Type B pancreatic cell (in vitro differentiated cells): Measurements from ENCODE around the gene LRRC7. TPM values are rescaled to one million over a fixed set of nuclear protein-coding genes. Genes with fewer than 3 reads are reported as not detected.

Experiments
- DNase-seq: peaks from one replicate; pipeline ENCODE4 v3.0.0; 2021; ENCODE audit warnings: mixed read lengths; ENCODE audit not compliant: unreplicated experiment; ENCODE audit errors: extremely low spot score
- H3K27ac Mint-ChIP-seq: 2 replicates; pipeline ENCODE4 v1.8.0; 2021; ENCODE audit warnings: mild to moderate bottlenecking, mixed read lengths
- H3K27me3 Mint-ChIP-seq: 2 replicates; pipeline ENCODE4 v1.8.0; 2021; ENCODE audit warnings: mixed read lengths
- H3K36me3 Mint-ChIP-seq: 2 replicates; pipeline ENCODE4 v1.8.0; 2021; ENCODE audit warnings: mixed read lengths
- H3K4me1 Mint-ChIP-seq: one replicate; pipeline ENCODE4 v1.8.0; 2021; ENCODE audit warnings: mixed read lengths; ENCODE audit not compliant: unreplicated experiment
- H3K4me3 Mint-ChIP-seq: 2 replicates; pipeline ENCODE4 v1.8.0; 2021; ENCODE audit warnings: mild to moderate bottlenecking, mixed read lengths
- H3K9me3 Mint-ChIP-seq: 2 replicates; pipeline ENCODE4 v1.8.0; 2021; ENCODE audit warnings: mixed read lengths
- total RNA-seq: library from RNA; stranded (reverse); gene quantifications from 2 replicates; pipeline ENCODE4 v1.2.1, GENCODE V29; 2021; ENCODE audit warnings: low replicate concordance
- TF ChIP-seq, protein P1 (sequence below): fragments of 200-600 bp; sonication (generic); conservative IDR thresholded peaks from 2 replicates; pipeline ENCODE4 v1.5.0; 2021; ENCODE audit warnings: antibody characterized with exemption, mild to moderate bottlenecking

The LRRC7 gene
- total RNA-seq, 1 donor from 2014 or later: 2.8 TPM

- Mint-ChIP-seq H3K4me3 (no peak overlapping the region), H3K27ac (no peak overlapping the region), H3K27me3 (peaks cover under 1% of the 10 kb centered on the region), H3K9me3 (no peaks in the 10 kb centered on the region), H3K4me1 (no peaks in the 10 kb centered on the region), H3K36me3 (no peaks in the 10 kb centered on the region)
- TF ChIP-seq, protein P1, sequence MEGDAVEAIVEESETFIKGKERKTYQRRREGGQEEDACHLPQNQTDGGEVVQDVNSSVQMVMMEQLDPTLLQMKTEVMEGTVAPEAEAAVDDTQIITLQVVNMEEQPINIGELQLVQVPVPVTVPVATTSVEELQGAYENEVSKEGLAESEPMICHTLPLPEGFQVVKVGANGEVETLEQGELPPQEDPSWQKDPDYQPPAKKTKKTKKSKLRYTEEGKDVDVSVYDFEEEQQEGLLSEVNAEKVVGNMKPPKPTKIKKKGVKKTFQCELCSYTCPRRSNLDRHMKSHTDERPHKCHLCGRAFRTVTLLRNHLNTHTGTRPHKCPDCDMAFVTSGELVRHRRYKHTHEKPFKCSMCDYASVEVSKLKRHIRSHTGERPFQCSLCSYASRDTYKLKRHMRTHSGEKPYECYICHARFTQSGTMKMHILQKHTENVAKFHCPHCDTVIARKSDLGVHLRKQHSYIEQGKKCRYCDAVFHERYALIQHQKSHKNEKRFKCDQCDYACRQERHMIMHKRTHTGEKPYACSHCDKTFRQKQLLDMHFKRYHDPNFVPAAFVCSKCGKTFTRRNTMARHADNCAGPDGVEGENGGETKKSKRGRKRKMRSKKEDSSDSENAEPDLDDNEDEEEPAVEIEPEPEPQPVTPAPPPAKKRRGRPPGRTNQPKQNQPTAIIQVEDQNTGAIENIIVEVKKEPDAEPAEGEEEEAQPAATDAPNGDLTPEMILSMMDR: no peak
- DNase-seq: no peak
Measured at GRCh38 chr1:69587391-69587790, 19.7 kb downstream of the LRRC7 start.

DNA sequence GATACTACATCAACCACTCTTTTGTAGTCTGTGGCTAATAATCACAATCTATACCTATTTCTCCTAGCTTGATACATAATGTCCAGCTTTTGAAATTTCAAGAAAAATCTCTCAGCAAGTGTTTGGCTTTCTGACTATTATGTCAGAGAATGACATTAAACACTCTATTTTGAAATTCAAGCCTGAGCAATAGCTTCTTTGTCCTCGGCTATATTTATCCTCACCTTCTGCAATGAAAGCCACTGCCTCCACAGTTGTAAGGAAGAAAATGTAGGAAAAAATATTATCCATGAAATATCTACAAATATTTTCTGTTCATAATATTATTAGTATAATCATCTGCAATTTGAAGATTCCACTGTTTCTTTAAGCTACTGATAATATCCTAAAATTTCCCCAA is 22.1 kb downstream of the LRRC7 start:
- Mint-ChIP-seq H3K27ac (no peak overlapping the region), H3K36me3 (no peaks in the 10 kb centered on the region), H3K4me3 (no peak overlapping the region), H3K27me3 (no peaks in the 10 kb centered on the region), H3K9me3 (no peaks in the 10 kb centered on the region), H3K4me1 (no peaks in the 10 kb centered on the region)
- DNase-seq: no peak
- TF ChIP-seq, protein P1: no peak

DNA sequence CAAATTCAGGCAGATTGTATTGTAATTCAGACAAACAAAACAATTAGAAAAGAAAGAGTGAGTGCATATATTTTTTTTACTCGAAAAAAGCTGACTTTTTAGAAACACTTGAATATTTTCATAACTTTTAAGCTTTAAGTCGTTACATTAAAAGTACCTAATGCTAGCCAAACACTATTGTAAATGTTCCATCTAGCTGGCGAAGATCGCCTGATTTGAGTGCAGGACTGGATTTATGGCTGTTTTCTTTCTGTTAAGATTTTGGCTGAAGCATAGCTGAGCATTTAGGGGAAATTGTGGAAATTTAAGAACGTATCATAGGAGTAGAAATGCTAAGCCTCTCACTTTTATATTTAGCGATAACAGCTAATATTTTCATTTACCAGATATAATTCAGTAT is 24.6 kb downstream of the LRRC7 start:
- DNase-seq: no peak
- no peaks in the 10 kb centered on the region for H3K9me3 Mint-ChIP-seq
- H3K27me3 Mint-ChIP-seq: no peaks in the 10 kb centered on the region

DNA sequence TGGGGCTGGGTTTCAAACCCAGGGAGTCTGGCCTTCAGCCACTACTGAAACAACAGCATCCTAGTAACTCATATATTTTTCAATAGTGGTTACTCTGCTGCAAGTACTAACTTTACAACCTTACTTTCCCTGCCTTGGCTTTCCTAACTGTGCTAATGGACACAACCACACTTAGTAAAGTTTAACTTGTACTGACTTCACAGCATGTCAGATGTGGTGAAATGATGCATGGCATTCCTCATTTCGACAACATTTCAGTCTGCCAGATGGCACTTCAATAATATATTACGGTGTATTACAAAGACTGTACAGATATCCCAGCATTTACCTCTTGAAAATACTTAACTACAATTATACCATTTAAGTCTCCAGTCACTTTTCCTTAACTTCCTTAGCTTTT is 27.8 kb downstream of the LRRC7 start:
- H3K4me3 Mint-ChIP-seq: no peak overlapping the region
- H3K27ac Mint-ChIP-seq: no peak overlapping the region
- H3K36me3 Mint-ChIP-seq: no peaks in the 10 kb centered on the region
- no peaks in the 10 kb centered on the region for H3K4me1 Mint-ChIP-seq
- H3K27me3 Mint-ChIP-seq: no peaks in the 10 kb centered on the region
- TF ChIP-seq, protein P1: no peak
- no peak for DNase-seq
- H3K9me3 Mint-ChIP-seq: no peaks in the 10 kb centered on the region

More for the DNA sequence above, 24.6 kb downstream of the LRRC7 start:
- Mint-ChIP-seq H3K27ac (no peak overlapping the region), H3K36me3 (no peaks in the 10 kb centered on the region), H3K4me3 (no peak overlapping the region), H3K4me1 (no peaks in the 10 kb centered on the region)
- TF ChIP-seq, protein P1: no peak

DNA sequence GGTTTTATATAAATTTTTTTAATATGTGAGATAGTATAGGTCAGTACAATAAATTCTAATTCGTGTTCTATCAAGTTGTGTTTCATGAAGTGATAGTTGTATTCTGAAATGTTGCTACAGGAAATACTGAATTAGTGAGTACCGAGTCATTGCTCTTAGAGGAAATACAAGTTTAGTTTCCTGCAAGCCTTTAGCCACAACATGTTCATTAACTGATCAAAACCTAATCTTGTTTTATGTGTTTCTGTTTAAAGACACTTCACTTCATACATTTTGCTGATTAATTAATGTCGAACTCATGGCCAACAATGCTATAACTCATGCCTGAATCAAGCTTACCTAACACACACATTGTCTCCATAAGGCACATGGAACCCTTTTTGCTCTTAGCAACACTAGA is 43.6 kb downstream of the LRRC7 start:
- no peak overlapping the region for H3K27ac Mint-ChIP-seq
- H3K27me3 Mint-ChIP-seq: no peaks in the 10 kb centered on the region

More for the DNA sequence above, 43.6 kb downstream of the LRRC7 start:
- TF ChIP-seq, protein P1: no peak
- DNase-seq: no peak
- H3K36me3 Mint-ChIP-seq: no peaks in the 10 kb centered on the region
- H3K4me3 Mint-ChIP-seq: no peak overlapping the region
- H3K9me3 Mint-ChIP-seq: no peaks in the 10 kb centered on the region
- peaks cover 7% of the 10 kb centered on the region for H3K4me1 Mint-ChIP-seq
